ENCODE results near the gene MILR1. TPM values are rescaled to one million over a fixed set of nuclear protein-coding genes. Genes with fewer than 3 reads are reported as not detected.
"Not testable (repeated sequence)": the region's sequence is repeated elsewhere in the genome, so short reads cannot be mapped to it uniquely, and the experiment has no call there.

The MILR1 gene
- total and polyA plus RNA-seq, 2 experiments from 2014 or later: 0.47 TPM

GRCh38 chr17:64425191-64425590 lies 23.7 kb upstream of the MILR1 start:
- no peak for TF ChIP-seq EZH2 (IDR thresholded peaks at IDR 0.05; ENCODE audit: borderline replicate concordance)
- TF ChIP-seq EZH2phosphoT487 (IDR thresholded peaks at IDR 0.05; ENCODE audit: low read depth, severe bottlenecking, unreplicated experiment): no peak
- TF ChIP-seq CTCF (IDR thresholded peaks at IDR 0.05; ENCODE audit: poor library complexity): no peak
- Histone ChIP-seq H3K9me3 (ENCODE audit: low read depth) (no peaks in the 10 kb centered on the region), H3K4me3 (no peak overlapping the region), H3K9me2 (replicated peaks; ENCODE audit: insufficient read depth) (no peaks in the 10 kb centered on the region), H3K36me3 (replicated peaks; ENCODE audit: insufficient read depth, low read depth) (no peaks in the 10 kb centered on the region), H3K79me2 (no peaks in the 10 kb centered on the region), H3K4me2 (no peak overlapping the region), H3K27ac (no peak overlapping the region), H3K27me3 (no peaks in the 10 kb centered on the region), H2AFZ (no peak overlapping the region), H3K4me1 (ENCODE audit: insufficient read depth) (no peaks in the 10 kb centered on the region), H4K20me1 (ENCODE audit: insufficient read depth, poor library complexity, severe bottlenecking) (no peaks in the 10 kb centered on the region)
- DNase-seq (ENCODE audit: low spot score): no peak
- WGBS (ENCODE audit: low lambda C conversion rate, missing lambda C conversion rate): 86% methylated on average over 3 of the region's 3 CpGs

- H3K9me3 ChIP-seq (ENCODE audit: low read depth): no peaks in the 10 kb centered on the region
- no peaks in the 10 kb centered on the region for H3K9me2 ChIP-seq (replicated peaks; ENCODE audit: insufficient read depth)
- no peaks in the 10 kb centered on the region for H3K36me3 ChIP-seq (replicated peaks; ENCODE audit: insufficient read depth, low read depth)
- no peaks in the 10 kb centered on the region for H4K20me1 ChIP-seq (ENCODE audit: insufficient read depth, poor library complexity, severe bottlenecking)
- no peaks in the 10 kb centered on the region for H3K4me1 ChIP-seq (ENCODE audit: insufficient read depth)
- no peak overlapping the region for H3K27ac ChIP-seq
- H2AFZ ChIP-seq: no peak overlapping the region
- TF ChIP-seq EZH2 (IDR thresholded peaks at IDR 0.05; ENCODE audit: borderline replicate concordance) (no peak), CTCF (IDR thresholded peaks at IDR 0.05; ENCODE audit: poor library complexity) (no peak), EZH2phosphoT487 (IDR thresholded peaks at IDR 0.05; ENCODE audit: low read depth, severe bottlenecking, unreplicated experiment) (no peak)
- no peak overlapping the region for H3K4me2 ChIP-seq
- DNase-seq (ENCODE audit: low spot score): no peak
- no peaks in the 10 kb centered on the region for H3K27me3 ChIP-seq
- no peak overlapping the region for H3K4me3 ChIP-seq
- no peaks in the 10 kb centered on the region for H3K79me2 ChIP-seq
These were observed 22.3 kb upstream of the MILR1 start for GRCh38 chr17:64426596-64426995.

GRCh38 chr17:64428406-64428805 lies 20.5 kb upstream of the MILR1 start:
- H3K27me3 ChIP-seq: no peaks in the 10 kb centered on the region
- H3K9me2 ChIP-seq (replicated peaks; ENCODE audit: insufficient read depth): no peaks in the 10 kb centered on the region
- no peaks in the 10 kb centered on the region for H3K79me2 ChIP-seq
- H3K4me2 ChIP-seq: no peak overlapping the region
- H2AFZ ChIP-seq: no peak overlapping the region
- no peaks in the 10 kb centered on the region for H4K20me1 ChIP-seq (ENCODE audit: insufficient read depth, poor library complexity, severe bottlenecking)
- no peaks in the 10 kb centered on the region for H3K9me3 ChIP-seq (ENCODE audit: low read depth)
- H3K36me3 ChIP-seq (replicated peaks; ENCODE audit: insufficient read depth, low read depth): no peaks in the 10 kb centered on the region
- no peak overlapping the region for H3K4me3 ChIP-seq
- DNase-seq (ENCODE audit: low spot score): no peak
- H3K27ac ChIP-seq: no peak overlapping the region
- H3K4me1 ChIP-seq (ENCODE audit: insufficient read depth): no peaks in the 10 kb centered on the region
- WGBS (ENCODE audit: low lambda C conversion rate, missing lambda C conversion rate): 88% methylated on average over 1 of the region's 1 CpG
- TF ChIP-seq EZH2 (IDR thresholded peaks at IDR 0.05; ENCODE audit: borderline replicate concordance) (no peak), EZH2phosphoT487 (IDR thresholded peaks at IDR 0.05; ENCODE audit: low read depth, severe bottlenecking, unreplicated experiment) (no peak), CTCF (IDR thresholded peaks at IDR 0.05; ENCODE audit: poor library complexity) (no peak)

- not testable (repeated sequence) for H3K9me2 ChIP-seq (replicated peaks; ENCODE audit: insufficient read depth); H3K36me3 ChIP-seq (replicated peaks; ENCODE audit: insufficient read depth, low read depth); H3K4me3 ChIP-seq; H3K9me3 ChIP-seq (ENCODE audit: low read depth); H2AFZ ChIP-seq; H3K4me1 ChIP-seq (ENCODE audit: insufficient read depth); H3K27me3 ChIP-seq; DNase-seq (ENCODE audit: low spot score); H3K27ac ChIP-seq; H4K20me1 ChIP-seq (ENCODE audit: insufficient read depth, poor library complexity, severe bottlenecking); H3K79me2 ChIP-seq; H3K4me2 ChIP-seq
- 88% methylated on average over 2 of the region's 2 CpGs for WGBS (ENCODE audit: low lambda C conversion rate, missing lambda C conversion rate)
These were observed 18.9 kb upstream of the MILR1 start for GRCh38 chr17:64430036-64430435.
